ENCODE measurements around the gene ACAN. TPM values are rescaled to one million over a fixed set of nuclear protein-coding genes. Genes with fewer than 3 reads are reported as not detected.

The ACAN gene
- polyA plus RNA-seq, 1 of the 3 experiments (the other 2 are of a cell fraction) = not detected

GRCh38 chr15:88907111-88907510 lies 103.9 kb downstream of the ACAN start:
- WGBS (ENCODE audit: low lambda C conversion rate) = 94% methylated on average over 14 of the region's 14 CpGs
- peaks cover 10% of the 10 kb centered on the region; the same call in 1 of the 2 replicates for H3K79me2 ChIP-seq (ENCODE audit: insufficient read depth)
- H3K27ac ChIP-seq (ENCODE audit: low read depth in 2 of 2, low read length in 1 of 2) = no peak overlapping the region
- H3K9me3 ChIP-seq = no peaks in the 10 kb centered on the region
- TF ChIP-seq IRF3 (IDR thresholded peaks at IDR 0.05; ENCODE audit: low read depth, low read length) = no peak
- TF ChIP-seq FOSL2 (IDR thresholded peaks at IDR 0.05; ENCODE audit: borderline replicate concordance, low read depth) = no peak
- no peak for TF ChIP-seq MEF2A (IDR thresholded peaks at IDR 0.05; ENCODE audit: borderline replicate concordance, low read depth)
- no peak for TF ChIP-seq ZBTB33 (IDR thresholded peaks at IDR 0.05; ENCODE audit: borderline replicate concordance, low read depth)
- H3K4me1 ChIP-seq (ENCODE audit: control insufficient read depth in 1 of 2, insufficient read depth in 2 of 2, low read depth in 1 of 2, low read length in 1 of 2) = peaks cover 5 to 7% of the 10 kb centered on the region in 2 experiments; a peak in 2 of 4 replicates
- ChIA-PET POLR2A (no interaction called here), CTCF (interaction anchor here (1.6 to 2.9 kb wide), 2 partner anchors 110 to 271 kb away, joined by 3 to 15 read pairs; no protein-coding TSS in a partner anchor)
- no peaks in the 10 kb centered on the region for H3K27me3 ChIP-seq (ENCODE audit: insufficient read depth)
- peaks cover 3 to 30% of the 10 kb centered on the region in 2 experiments for H3K36me3 ChIP-seq (replicated peaks in 1 of 2; ENCODE audit: control insufficient read depth in 1 of 2, insufficient read depth in 2 of 2, low read length in 1 of 2)
- H4K20me1 ChIP-seq (ENCODE audit: insufficient read depth) = no peaks in the 10 kb centered on the region
- H3F3A ChIP-seq (replicated peaks; ENCODE audit: insufficient read depth) = no peaks in the 10 kb centered on the region
- DNase-seq = no peak
- no peak overlapping the region for H3K4me3 ChIP-seq (ENCODE audit: low read depth in 2 of 2, low read length in 1 of 2)
- H3K9ac ChIP-seq = no peak overlapping the region
- no peaks in the 10 kb centered on the region for H3K9me2 ChIP-seq
- H3K4me2 ChIP-seq = no peak overlapping the region
- no peak overlapping the region for H2AFZ ChIP-seq (ENCODE audit: low read depth)

- Histone ChIP-seq H3K4me1 (ENCODE audit: control insufficient read depth in 1 of 2, insufficient read depth in 2 of 2, low read depth in 1 of 2, low read length in 1 of 2) (peaks cover 7 to 9% of the 10 kb centered on the region in 2 experiments; a peak in 2 of 4 replicates), H4K20me1 (ENCODE audit: insufficient read depth) (no peaks in the 10 kb centered on the region), H3K4me2 (no peak overlapping the region), H3K4me3 (ENCODE audit: low read depth in 2 of 2, low read length in 1 of 2) (no peak overlapping the region), H3K79me2 (ENCODE audit: insufficient read depth) (peaks cover 19% of the 10 kb centered on the region; the same call in 1 of the 2 replicates), H3K36me3 (replicated peaks in 1 of 2; ENCODE audit: control insufficient read depth in 1 of 2, insufficient read depth in 2 of 2, low read length in 1 of 2) (peaks cover 3 to 23% of the 10 kb centered on the region in 2 experiments), H3K27ac (ENCODE audit: low read depth in 2 of 2, low read length in 1 of 2) (no peak overlapping the region), H3K9ac (no peak overlapping the region), H2AFZ (ENCODE audit: low read depth) (no peak overlapping the region), H3K9me2 (no peaks in the 10 kb centered on the region), H3F3A (replicated peaks; ENCODE audit: insufficient read depth) (no peaks in the 10 kb centered on the region), H3K27me3 (ENCODE audit: insufficient read depth) (no peaks in the 10 kb centered on the region), H3K9me3 (no peaks in the 10 kb centered on the region)
- POLR2A ChIA-PET = no interaction called here
- no peak for TF ChIP-seq EZH2phosphoT487 (IDR thresholded peaks at IDR 0.05; ENCODE audit: borderline replicate concordance, low read depth)
- no peak for TF ChIP-seq REST (IDR thresholded peaks at IDR 0.05; ENCODE audit: low read depth, low read length)
- no peak for TF ChIP-seq USF1 (IDR thresholded peaks at IDR 0.05; ENCODE audit: borderline replicate concordance, low read depth)
- TF ChIP-seq MAX (IDR thresholded peaks at IDR 0.05; ENCODE audit: low read depth) = no peak
- TF ChIP-seq TAF1 (IDR thresholded peaks at IDR 0.05; ENCODE audit: borderline replicate concordance, low read depth, low read length) = no peak
- no peak for TF ChIP-seq FOXJ3 (CRISPR knock-in tag; IDR thresholded peaks at IDR 0.05)
- TF ChIP-seq IRF3 (IDR thresholded peaks at IDR 0.05; ENCODE audit: low read depth, low read length) = no peak
- TF ChIP-seq NRF1 (IDR thresholded peaks at IDR 0.05; ENCODE audit: low read depth, low read length) = no peak
- TF ChIP-seq GATA2 (CRISPR knock-in tag; IDR thresholded peaks at IDR 0.05) = no peak
- no peak for TF ChIP-seq RAD21 (IDR thresholded peaks at IDR 0.05; ENCODE audit: low read length)
- TF ChIP-seq YY1 (IDR thresholded peaks at IDR 0.05; ENCODE audit: low read depth) = no peak
- TF ChIP-seq EP300 (IDR thresholded peaks at IDR 0.05; ENCODE audit: borderline replicate concordance in 1 of 2, low read depth in 1 of 2, low read length in 1 of 2) = no peak
- TF ChIP-seq FOXM1 (IDR thresholded peaks at IDR 0.05; ENCODE audit: low read depth) = no peak
- CTCF ChIA-PET = interaction anchor here (0.9 to 2.9 kb wide), 8 partner anchors 11 to 270 kb away, joined by 3 to 15 read pairs (median 4); no protein-coding TSS in a partner anchor
- WGBS (ENCODE audit: low lambda C conversion rate) = 93% methylated on average over 10 of the region's 12 CpGs
- no peak for DNase-seq
These were observed 104.9 kb downstream of the ACAN start for GRCh38 chr15:88908123-88908522.

Data from SK-N-SH (cell line).